Measurements from ENCODE around the gene SRGAP2.
"Not testable (repeated sequence)": the region's sequence is repeated elsewhere in the genome, so short reads cannot be mapped to it uniquely, and the experiment has no call there.

SRGAP2 gene

DNA sequence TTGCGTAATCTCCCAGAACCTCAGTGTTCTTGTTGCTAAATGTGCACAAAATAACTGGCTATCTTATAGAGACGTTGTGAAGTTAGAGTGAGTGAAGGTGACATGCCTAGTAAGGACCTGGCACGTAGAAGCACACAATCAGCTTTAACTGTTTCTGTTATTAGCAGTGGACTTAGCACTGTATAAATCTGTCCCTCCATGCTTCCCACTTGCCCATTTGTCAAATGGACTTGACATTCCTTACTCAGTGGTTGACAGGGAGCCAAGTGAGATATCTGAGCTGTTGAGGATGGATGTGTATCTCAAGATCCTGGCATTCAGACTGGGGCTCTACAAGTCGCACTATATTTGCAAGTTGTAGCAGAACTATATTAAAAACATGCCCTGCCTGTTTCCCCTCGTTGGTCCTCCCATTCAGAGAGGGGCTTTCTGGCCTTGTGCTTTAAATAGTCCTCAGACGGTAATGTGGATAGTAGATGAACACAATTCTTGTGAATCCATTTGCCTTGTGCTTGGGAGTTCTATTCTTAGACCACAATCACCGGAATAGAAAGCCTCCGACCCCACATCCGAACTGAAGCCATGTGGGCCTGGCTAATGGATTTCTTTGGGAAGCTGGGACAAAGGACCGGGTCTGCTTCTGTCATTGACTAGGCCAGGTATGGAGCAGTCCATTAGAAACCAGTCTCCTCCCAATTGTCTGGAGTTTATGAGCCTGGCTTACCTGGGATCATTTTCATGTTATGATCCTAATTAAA, 43.0 kb downstream of the SRGAP2 start:
- H3K27ac ChIP-seq (ENCODE audit: extremely low read depth, low read depth, low read length); POLR2A ChIA-PET; CTCF ChIA-PET; H3K9me3 ChIP-seq (ENCODE audit: control insufficient read depth, insufficient read depth, low read depth, low read length); H3K4me1 ChIP-seq (ENCODE audit: control insufficient read depth, insufficient read depth, low read length); H3K36me3 ChIP-seq (ENCODE audit: control insufficient read depth in 2 of 2, insufficient read depth in 1 of 2, low read length in 2 of 2); H3K4me3 ChIP-seq (ENCODE audit: low read depth, low read length): not testable (repeated sequence)

DNA sequence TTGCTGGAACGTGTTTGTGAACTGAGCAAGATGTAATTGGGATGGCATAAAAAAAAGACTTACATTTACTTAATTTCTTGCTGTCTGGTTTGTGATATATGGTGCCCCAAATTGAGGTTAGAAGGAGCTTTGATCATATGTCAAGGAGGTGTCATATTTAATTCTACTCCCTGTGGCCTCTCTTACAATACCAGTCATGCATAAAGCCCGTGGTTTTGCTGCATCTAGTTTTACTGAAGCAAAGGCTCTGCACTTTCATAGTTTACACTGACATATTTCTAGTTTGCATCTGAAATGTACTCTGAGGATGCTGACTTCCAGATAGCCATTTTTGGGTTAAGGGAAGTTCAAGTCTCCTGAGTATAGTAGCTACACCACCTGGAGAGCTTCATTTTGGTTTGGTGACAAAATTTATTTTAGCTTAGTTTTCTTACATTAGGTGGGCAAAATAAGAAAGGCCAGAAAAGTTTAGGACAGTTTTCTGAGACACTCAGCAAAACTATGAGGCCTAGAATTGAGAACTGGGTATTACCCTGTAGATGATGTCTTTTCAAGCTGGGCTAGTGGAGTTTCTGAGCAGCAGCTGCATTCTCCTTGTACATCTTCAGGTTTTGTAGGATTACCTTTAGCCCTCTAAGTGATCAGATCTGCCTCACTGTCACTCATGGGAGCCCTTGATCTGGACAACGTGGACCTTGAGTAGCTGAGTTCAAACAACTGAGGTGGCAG, 47.8 kb downstream of the SRGAP2 start:
- CTCF ChIA-PET; H3K9me3 ChIP-seq (ENCODE audit: control insufficient read depth, insufficient read depth, low read depth, low read length); H3K4me3 ChIP-seq (ENCODE audit: low read depth, low read length); POLR2A ChIA-PET; H3K4me1 ChIP-seq (ENCODE audit: control insufficient read depth, insufficient read depth, low read length); H3K27ac ChIP-seq (ENCODE audit: extremely low read depth, low read depth, low read length); H3K36me3 ChIP-seq (ENCODE audit: control insufficient read depth in 2 of 2, insufficient read depth in 1 of 2, low read length in 2 of 2): not testable (repeated sequence)

DNA sequence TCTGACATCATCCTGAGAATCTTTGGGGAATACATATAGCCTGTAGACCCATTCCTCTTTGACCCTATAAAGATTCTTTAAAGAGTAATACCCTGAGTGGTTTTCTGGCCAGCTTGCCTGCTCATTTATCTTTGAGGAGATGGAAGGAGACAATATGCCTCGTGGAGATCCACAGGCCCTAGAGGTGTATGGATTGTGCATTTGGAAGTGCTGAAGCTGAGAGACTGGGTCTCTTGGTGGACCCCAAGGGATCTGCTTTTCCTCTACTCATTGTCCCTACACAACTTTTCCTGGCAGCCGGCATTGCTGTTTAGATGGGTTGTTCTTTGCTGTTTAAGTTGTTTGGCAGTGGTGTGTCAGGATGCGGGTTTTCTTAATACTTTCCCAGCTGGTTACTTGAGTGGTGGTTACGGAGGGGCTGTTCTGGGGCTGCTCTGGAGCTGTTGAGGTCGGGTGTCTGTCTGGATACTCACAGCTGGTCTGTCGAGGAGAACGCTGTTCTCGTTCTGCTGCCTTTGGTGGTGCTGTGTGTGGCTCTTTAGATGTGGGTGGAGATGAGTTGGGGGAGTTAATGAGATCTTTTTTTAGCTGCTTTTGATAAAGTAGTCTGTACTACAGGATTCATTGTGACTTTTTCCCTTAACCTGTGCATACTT, 49.5 kb downstream of the SRGAP2 start:
- H3K9me3 ChIP-seq (ENCODE audit: control insufficient read depth, insufficient read depth, low read depth, low read length); H3K4me1 ChIP-seq (ENCODE audit: control insufficient read depth, insufficient read depth, low read length); H3K27ac ChIP-seq (ENCODE audit: extremely low read depth, low read depth, low read length); CTCF ChIA-PET; POLR2A ChIA-PET; H3K36me3 ChIP-seq (ENCODE audit: control insufficient read depth in 2 of 2, insufficient read depth in 1 of 2, low read length in 2 of 2); H3K4me3 ChIP-seq (ENCODE audit: low read depth, low read length): not testable (repeated sequence)

Measured in HEK293 (cell line).